GM12874 (cell line): ENCODE data around the gene OCA2.

Source experiments
- CTCF ChIP-seq: IDR thresholded peaks from 2 replicates; pipeline ENCODE4 v1.5.1; 2011; ENCODE audit warnings: low read depth, mild to moderate bottlenecking, control low read depth, low read length, moderate library complexity; ENCODE audit not compliant: insufficient read depth

The OCA2 gene

GRCh38 chr15:27797765-27798164 lies 301.4 kb downstream of the OCA2 start:
- no peak for TF ChIP-seq CTCF

- TF ChIP-seq CTCF: no peak
Observed at GRCh38 chr15:27796405-27797320, 302.5 kb downstream of the OCA2 start.

GRCh38 chr15:27792756-27793264 lies 306.3 kb downstream of the OCA2 start:
- no peak for TF ChIP-seq CTCF

GRCh38 chr15:27790270-27790669 lies 308.8 kb downstream of the OCA2 start:
- no peak for TF ChIP-seq CTCF

- TF ChIP-seq CTCF: no peak
Observed at GRCh38 chr15:27787931-27788330, 311.2 kb downstream of the OCA2 start.

- no peak for TF ChIP-seq CTCF
Observed at GRCh38 chr15:27784107-27784506, 315.0 kb downstream of the OCA2 start.

- no peak for TF ChIP-seq CTCF
Observed at GRCh38 chr15:27783678-27784077, 315.4 kb downstream of the OCA2 start.
